Body of pancreas (tissue), 4 donors: ENCODE results near the gene WDR11.

Experiments used
- CTCF ChIP-seq, 7 experiments: fragments of 450-650 bp in 4 of 7; fragments of 200-600 bp in 3 of 7; sonication (generic) in 3 of 7; IDR thresholded peaks; one replicate each; pipeline ENCODE4 v1.5.1; 2016 to 2019; ENCODE audit warnings: antibody characterized with exemption in 7 of 7
- POLR2A ChIP-seq, 3 donors: fragments of 450-650 bp; IDR thresholded peaks; one replicate each; pipeline ENCODE4 v1.6.1; 2016; ENCODE audit warnings: antibody characterized with exemption in 3 of 3, mild to moderate bottlenecking in 2 of 3

- TF ChIP-seq POLR2A (IDR thresholded peaks at IDR 0.05) (no peak), CTCF (IDR thresholded peaks at IDR 0.05) (no peak)
Observed at GRCh38 chr10:120803972-120804371, 47.2 kb upstream of the WDR11 start.
